ENCODE results near the gene IFI27L2. TPM values are rescaled to one million over a fixed set of nuclear protein-coding genes. Genes with fewer than 3 reads are reported as not detected.

IFI27L2 gene
- total and polyA plus RNA-seq, 2 of the 8 experiments (the other 6 are each of a cell fraction or from before 2014, with no cell fraction given), result 14.0 to 69.6 TPM

DNA sequence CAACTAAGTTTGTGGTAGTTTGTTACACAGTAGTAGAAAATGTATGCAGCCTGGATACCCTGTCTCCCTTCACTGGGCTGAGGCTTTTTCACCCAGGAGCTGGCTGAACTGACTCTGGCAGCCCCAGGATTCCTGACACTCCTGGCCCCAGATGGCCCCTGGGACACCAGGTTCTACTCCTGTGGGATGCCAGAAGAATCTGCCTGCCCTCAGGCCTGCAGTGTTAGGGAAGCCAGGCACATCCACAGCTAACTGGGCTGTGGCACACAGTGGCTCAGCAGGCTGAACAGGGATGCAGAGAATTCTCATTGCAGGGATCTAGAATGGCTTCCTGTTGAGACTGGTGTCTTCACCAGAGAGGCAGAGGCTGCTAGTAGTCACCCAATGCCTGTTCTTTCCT is 10.3 kb downstream of the IFI27L2 start (continued):
- no peak for TF ChIP-seq CTBP2 (IDR thresholded peaks at IDR 0.05; ENCODE audit: borderline replicate concordance, insufficient read depth, insufficient read length, low read length)
